Heart left ventricle (tissue), 16 donors: ENCODE measurements around the gene ZNF292. TPM values are rescaled to one million over a fixed set of nuclear protein-coding genes. Genes with fewer than 3 reads are reported as not detected.

Source experiments
- ATAC-seq, 4 donors: fragments of 200-7000 bp; cut with Tn5 transposase; one replicate each; pipeline ENCODE4 v1.9.1; 2020 to 2022; ENCODE audit warnings: moderate library complexity in 4 of 4, mild to moderate bottlenecking in 3 of 4, moderate number of reproducible peaks in 1 of 4
- DNase-seq, 5 donors: peaks; one replicate each; pipeline ENCODE4 v3.0.0-alpha.2; 2020
- H3K27ac ChIP-seq, 12 donors: fragments of 200-600 bp; sonication (generic) in 4 of 12; one replicate each; pipeline versions ENCODE4 v1.5.0 to v1.8.0; 2016 to 2022; ENCODE audit warnings: mild to moderate bottlenecking in 2 of 12
- H3K27me3 ChIP-seq, 9 donors: fragments of 200-600 bp; sonication (generic) in 2 of 9; one replicate each; pipeline versions ENCODE4 v1.5.1 to v1.8.0; 2016 to 2022; ENCODE audit warnings: mild to moderate bottlenecking in 3 of 9
- H3K36me3 ChIP-seq, 9 donors: fragments of 200-600 bp; sonication (generic) in 2 of 9; one replicate each; pipeline versions ENCODE4 v1.5.0 to v1.8.0; 2018 to 2022; ENCODE audit warnings: mild to moderate bottlenecking in 2 of 9
- H3K4me1 ChIP-seq, 12 donors: fragments of 200-600 bp; sonication (generic) in 4 of 12; one replicate each; pipeline versions ENCODE4 v1.5.0 to v1.8.0; 2016 to 2022; ENCODE audit warnings: mild to moderate bottlenecking in 3 of 12
- H3K4me3 ChIP-seq, 12 donors: fragments of 200-600 bp; sonication (generic) in 4 of 12; one replicate each; pipeline versions ENCODE4 v1.5.0 to v1.8.0; 2017 to 2022; ENCODE audit warnings: mild to moderate bottlenecking in 9 of 12, moderate library complexity in 4 of 12
- H3K9me3 ChIP-seq, 12 donors: fragments of 200-600 bp; sonication (generic) in 4 of 12; one replicate each; pipeline versions ENCODE4 v1.5.0 to v1.8.0; 2016 to 2022; ENCODE audit warnings: mild to moderate bottlenecking in 1 of 12
- POLR2A ChIP-seq, 2 donors: fragments of 450-650 bp; IDR thresholded peaks; one replicate each; pipeline ENCODE4 v1.6.1; 2017; ENCODE audit warnings: antibody characterized with exemption in 2 of 2, mild to moderate bottlenecking in 2 of 2, moderate library complexity in 2 of 2
- WGBS, 4 donors: extraction: QIAGEN DNeasy Blood & Tissue Kit in 2 of 4; methylation state at CpG; one replicate each; pipeline versions ENCODE4 v1.1.5 to v1.1.7; 2013 to 2018; 5-methylcytosine and 5-hydroxymethylcytosine counted together
- intact Hi-C, 10 donors: fragments of 100-400 bp; cut with DNase I; formaldehyde crosslinking; loops; one replicate each; pipeline versions ENCODE4 v1.11.1 to v1.14.2; 2022
- polyA plus RNA-seq, 2 donors: library from polyadenylated mRNA; stranded (reverse); fragments of 200-250 nt; gene quantifications; one replicate each; pipeline ENCODE4 v1.2.3, GENCODE V29; 2013
- total RNA-seq, 9 donors: library from RNA; depleted of rRNA in 2 of 9; stranded (reverse); fragments of >200 nt in 2 of 9; fragmentation: NEBNext Ultra II Directional in 3 of 9; extraction: Animal tissue kit (Norgen Biotek cat#: 25700) in 3 of 9; gene quantifications; one replicate each; pipeline versions ENCODE4 v1.1.0 to v1.2.4, GENCODE V29; 2016 to 2023
- TF ChIP-seq, protein P1 (sequence below), 12 donors: fragments of 200-600 bp; sonication (generic) in 4 of 12; IDR thresholded peaks; one replicate each; pipeline versions ENCODE4 v1.5.0 to v1.8.0; 2018 to 2022; ENCODE audit warnings: antibody characterized with exemption in 12 of 12, mild to moderate bottlenecking in 5 of 12
- donor health status: ischemic (EF 13 %, LVEDD 7.1; RV severe dilation, severe dysfunction).
- donor health status: healthy with polysubstance abuse.
- donor health status: DM: no; HTN: yes; CAD: no.
- donor health status: DM: no; HTN: no; CAD: no.
- donor health status: ischemic (EF 25% LVEDD 6.9; RV normal size, moderate dysfunction).
- donor health status: ischemic (EF 25% LVEDD 5.7; RV mildly dilated, moderate dysfunction).
- donor health status: healthy.
- donor health status: DM: yes; HTN: yes; CAD: no.
- donor health status: ischemic (EF 35%, LVEDD 5.7; RV mildly dilated, moderate dysfunction).
- donor health status: nonischemic (EF 11% LVEDD 7.7; RV severe dilation, severe dysfunction).
- donor health status: DM: yes; HTN: yes; CAD: no.
- donor health status: PGD.
- donor health status: ischemic (EF 29% LVEDD 5.4; RV normal size, mild dysfunction).
- donor health status: nonischemic (EF 23%, LVEDD 6.1; RV moderate dilation, normal function).

The ZNF292 gene
- total and polyA plus RNA-seq, 11 donors = 4.0 to 35.8 (median 27.4) TPM

DNA sequence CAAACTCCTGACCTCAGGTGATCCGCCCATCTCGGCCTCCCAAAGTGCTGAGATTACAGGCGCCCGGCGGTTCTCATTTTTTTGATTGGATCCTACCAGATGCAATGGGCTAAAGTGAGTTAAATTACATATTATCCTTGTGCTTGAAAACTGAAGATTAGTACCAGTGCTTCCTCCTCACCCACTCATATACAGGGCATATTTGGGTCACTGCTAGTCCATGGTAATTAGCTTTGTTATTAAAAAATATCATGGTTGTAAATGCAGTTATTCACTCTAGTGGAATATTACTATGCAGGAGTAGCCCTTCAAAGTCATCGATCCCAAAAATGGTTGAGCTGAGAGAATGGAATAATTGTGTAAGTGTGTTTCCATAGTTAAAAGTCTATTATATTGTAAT is 26.5 kb downstream of the ZNF292 start:
- Histone ChIP-seq H3K36me3 (peaks cover 0 to 27% (median 8%) of the 10 kb centered on the region in 9 donors), H3K27ac (no peak overlapping the region), H3K9me3 (peaks cover 0 to 5% (median 0%) of the 10 kb centered on the region in 12 donors), H3K4me3 (no peak overlapping the region), H3K4me1 (peaks cover 0 to 24% (median 0%) of the 10 kb centered on the region in 12 donors), H3K27me3 (no peaks in the 10 kb centered on the region)
- DNase-seq (no peak), ATAC-seq (no peak)
- intact Hi-C loops = no loop called here
- WGBS, 4 donors = 97 to 100% (median 98%) methylated on average over 6 of the region's 6 CpGs
- TF ChIP-seq, protein P1, sequence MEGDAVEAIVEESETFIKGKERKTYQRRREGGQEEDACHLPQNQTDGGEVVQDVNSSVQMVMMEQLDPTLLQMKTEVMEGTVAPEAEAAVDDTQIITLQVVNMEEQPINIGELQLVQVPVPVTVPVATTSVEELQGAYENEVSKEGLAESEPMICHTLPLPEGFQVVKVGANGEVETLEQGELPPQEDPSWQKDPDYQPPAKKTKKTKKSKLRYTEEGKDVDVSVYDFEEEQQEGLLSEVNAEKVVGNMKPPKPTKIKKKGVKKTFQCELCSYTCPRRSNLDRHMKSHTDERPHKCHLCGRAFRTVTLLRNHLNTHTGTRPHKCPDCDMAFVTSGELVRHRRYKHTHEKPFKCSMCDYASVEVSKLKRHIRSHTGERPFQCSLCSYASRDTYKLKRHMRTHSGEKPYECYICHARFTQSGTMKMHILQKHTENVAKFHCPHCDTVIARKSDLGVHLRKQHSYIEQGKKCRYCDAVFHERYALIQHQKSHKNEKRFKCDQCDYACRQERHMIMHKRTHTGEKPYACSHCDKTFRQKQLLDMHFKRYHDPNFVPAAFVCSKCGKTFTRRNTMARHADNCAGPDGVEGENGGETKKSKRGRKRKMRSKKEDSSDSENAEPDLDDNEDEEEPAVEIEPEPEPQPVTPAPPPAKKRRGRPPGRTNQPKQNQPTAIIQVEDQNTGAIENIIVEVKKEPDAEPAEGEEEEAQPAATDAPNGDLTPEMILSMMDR (IDR thresholded peaks at IDR 0.05) = no peak
- TF ChIP-seq POLR2A (IDR thresholded peaks at IDR 0.05) = no peak

DNA sequence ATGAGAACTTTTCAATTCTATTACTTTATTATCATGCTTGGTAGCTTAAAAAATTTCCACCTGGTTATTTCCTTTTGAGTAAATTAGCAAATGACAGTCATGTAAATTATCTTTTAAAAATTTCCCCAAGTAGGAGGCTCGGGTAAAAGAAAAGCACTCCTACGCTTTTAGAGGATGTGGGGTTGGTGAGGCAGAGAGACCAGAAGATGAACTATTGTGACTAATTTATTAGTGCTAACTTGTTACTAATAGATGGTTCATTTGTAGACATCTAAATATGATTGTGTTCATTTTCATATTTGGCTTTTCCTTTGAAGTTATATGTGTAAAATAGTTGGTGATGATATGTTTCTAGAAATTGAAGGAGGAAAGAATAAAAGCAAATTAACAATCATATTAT is 27.0 kb downstream of the ZNF292 start:
- TF ChIP-seq POLR2A (IDR thresholded peaks at IDR 0.05) = no peak
- TF ChIP-seq, protein P1 (IDR thresholded peaks at IDR 0.05) = no peak
- intact Hi-C loops = no loop called here
- ATAC-seq = no peak
- DNase-seq = no peak
- peaks cover 0 to 24% (median 0%) of the 10 kb centered on the region in 12 donors for H3K4me1 ChIP-seq
- WGBS, 4 donors = 81 to 93% (median 88%) methylated on average over 2 of the region's 2 CpGs
- peaks cover 0 to 4% (median 0%) of the 10 kb centered on the region in 12 donors for H3K9me3 ChIP-seq
- H3K27ac ChIP-seq = no peak overlapping the region
- H3K36me3 ChIP-seq = peaks cover 0 to 27% (median 8%) of the 10 kb centered on the region in 9 donors
- no peak overlapping the region for H3K4me3 ChIP-seq
- no peaks in the 10 kb centered on the region for H3K27me3 ChIP-seq

DNA sequence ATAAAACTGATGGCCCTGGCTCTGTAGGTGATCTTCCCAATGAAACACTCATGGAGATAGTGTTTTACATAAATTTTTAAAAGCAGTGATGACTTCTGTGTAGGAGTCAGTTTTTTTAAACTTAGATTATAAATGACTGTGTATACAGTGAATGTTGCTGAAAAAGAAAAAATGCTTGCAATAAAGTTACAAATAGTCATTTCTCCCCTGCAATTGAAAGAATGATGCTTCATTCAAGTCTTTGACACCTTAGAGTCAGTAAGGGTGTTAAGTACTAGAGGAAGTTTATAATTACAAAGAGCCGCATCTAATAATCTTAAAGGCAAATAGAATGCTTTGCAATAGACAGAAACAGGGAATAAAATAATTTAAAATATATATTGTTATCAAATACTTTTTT is 27.6 kb downstream of the ZNF292 start:
- TF ChIP-seq, protein P1 (IDR thresholded peaks at IDR 0.05) = no peak
- no peak for TF ChIP-seq POLR2A (IDR thresholded peaks at IDR 0.05)
- ATAC-seq = no peak
- H3K36me3 ChIP-seq = peaks cover 0 to 27% (median 8%) of the 10 kb centered on the region in 9 donors
- WGBS, 4 donors = 94 to 100% (median 95%) methylated on average over 1 of the region's 1 CpG
- no peak overlapping the region for H3K27ac ChIP-seq
- no peak for DNase-seq
- H3K27me3 ChIP-seq = no peaks in the 10 kb centered on the region
- H3K4me3 ChIP-seq = no peak overlapping the region
- no peaks in the 10 kb centered on the region for H3K9me3 ChIP-seq
- H3K4me1 ChIP-seq = peaks cover 0 to 24% (median 0%) of the 10 kb centered on the region in 12 donors
- intact Hi-C loops = no loop called here

DNA sequence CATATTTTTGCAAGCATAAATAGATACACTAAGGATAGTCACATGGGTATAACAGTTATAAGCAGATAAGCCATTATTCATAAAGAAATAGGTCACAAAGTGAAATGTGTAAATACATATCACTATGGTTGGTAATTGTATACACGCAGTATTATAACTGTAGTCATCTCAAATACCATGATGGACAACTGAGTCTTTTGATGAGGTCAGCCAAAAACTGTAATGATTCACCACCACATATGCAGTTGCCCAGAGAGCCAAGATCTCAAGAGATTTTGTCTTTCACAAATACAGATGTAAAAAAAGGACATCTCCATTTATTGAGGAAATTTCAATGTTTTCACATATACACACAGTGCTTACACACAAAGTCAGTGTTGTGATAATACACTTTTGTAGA is 28.3 kb downstream of the ZNF292 start:
- H3K27me3 ChIP-seq = no peaks in the 10 kb centered on the region
- WGBS, 4 donors = 89 to 99% (median 92%) methylated on average over 1 of the region's 1 CpG

More for the DNA sequence above, 28.3 kb downstream of the ZNF292 start:
- H3K4me3 ChIP-seq = no peak overlapping the region
- intact Hi-C loops = no loop called here
- ATAC-seq = no peak
- DNase-seq = no peak
- peaks cover 0 to 27% (median 8%) of the 10 kb centered on the region in 9 donors for H3K36me3 ChIP-seq
- H3K27ac ChIP-seq = no peak overlapping the region
- peaks cover 0 to 24% (median 0%) of the 10 kb centered on the region in 12 donors for H3K4me1 ChIP-seq
- H3K9me3 ChIP-seq = no peaks in the 10 kb centered on the region
- TF ChIP-seq, protein P1 (IDR thresholded peaks at IDR 0.05) = no peak
- TF ChIP-seq POLR2A (IDR thresholded peaks at IDR 0.05) = no peak
